Measurements from ENCODE around the gene ERAP2.
"Not testable (repeated sequence)": the region's sequence is repeated elsewhere in the genome, so short reads cannot be mapped to it uniquely, and the experiment has no call there.

ERAP2 gene

DNA sequence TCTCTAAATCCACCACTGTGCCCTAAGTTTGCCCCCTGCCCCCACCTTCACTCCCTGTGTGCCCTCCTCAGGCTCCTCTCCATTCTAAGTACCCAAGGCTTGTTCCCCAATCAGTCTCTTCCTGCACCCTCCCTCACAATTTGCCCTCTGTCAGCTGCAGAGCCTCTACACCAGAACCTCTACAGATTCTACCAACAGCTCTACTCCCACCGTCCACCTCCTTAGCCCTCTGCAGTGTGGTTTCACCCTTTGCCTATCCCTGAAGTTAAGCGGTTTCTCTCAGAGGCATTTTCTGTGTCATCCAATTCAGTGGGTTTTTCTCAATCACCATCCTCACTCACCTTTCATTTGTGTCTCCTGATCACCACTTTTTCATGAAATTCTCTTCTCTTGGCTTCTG is 13.2 kb upstream of the ERAP2 start:
- DNase-seq: no peak

DNA sequence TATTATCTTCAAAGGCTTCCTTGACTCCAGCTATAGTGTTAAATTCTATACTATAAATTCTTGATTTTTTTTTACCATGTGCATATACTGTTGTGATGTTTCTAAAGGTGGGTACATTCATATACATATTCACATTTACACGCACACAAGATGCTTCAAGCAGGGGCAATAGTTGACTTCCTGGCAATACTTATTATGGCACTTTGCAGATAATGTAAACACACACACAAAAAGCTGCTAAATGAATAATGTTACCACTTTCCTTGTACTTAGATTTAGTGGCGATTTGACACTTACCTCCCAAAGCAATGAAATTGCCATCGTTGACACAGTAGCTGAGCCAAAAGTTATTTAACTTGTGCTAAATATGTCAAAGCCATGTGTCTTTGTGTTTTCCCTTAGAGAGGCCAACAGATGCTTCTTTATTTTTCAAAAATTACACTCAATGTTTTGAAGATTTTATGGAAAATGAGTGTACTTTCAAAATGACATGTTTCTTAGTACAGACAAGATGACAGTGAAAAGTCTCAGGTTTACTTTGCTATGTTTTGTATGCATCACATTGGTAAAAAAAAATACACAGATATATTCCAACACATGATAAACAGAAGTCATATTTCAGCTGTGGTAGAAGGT is 12.2 kb upstream of the ERAP2 start:
- DNase-seq: no peak

- no peak for DNase-seq
These were observed 11.3 kb upstream of the ERAP2 start for GRCh38 chr5:96864922-96865530.

- DNase-seq: no peak
These were observed 7.5 kb upstream of the ERAP2 start for GRCh38 chr5:96868603-96869371.

DNA sequence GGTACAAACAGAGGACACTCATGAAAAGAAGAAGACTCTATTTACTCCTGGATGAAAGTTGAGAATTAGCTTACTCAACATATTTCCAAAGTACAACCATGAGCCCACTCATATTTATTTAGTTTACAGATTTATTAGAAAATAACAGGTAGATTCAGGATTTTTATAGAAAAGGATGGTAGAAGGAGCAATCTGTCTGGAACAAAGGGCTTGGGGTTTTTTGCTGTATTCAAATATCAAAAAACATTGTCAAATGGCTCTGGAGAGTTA is 7.0 kb upstream of the ERAP2 start:
- DNase-seq: no peak

- no peak for DNase-seq
These were observed 5.9 kb upstream of the ERAP2 start for GRCh38 chr5:96870094-96871026.

DNA sequence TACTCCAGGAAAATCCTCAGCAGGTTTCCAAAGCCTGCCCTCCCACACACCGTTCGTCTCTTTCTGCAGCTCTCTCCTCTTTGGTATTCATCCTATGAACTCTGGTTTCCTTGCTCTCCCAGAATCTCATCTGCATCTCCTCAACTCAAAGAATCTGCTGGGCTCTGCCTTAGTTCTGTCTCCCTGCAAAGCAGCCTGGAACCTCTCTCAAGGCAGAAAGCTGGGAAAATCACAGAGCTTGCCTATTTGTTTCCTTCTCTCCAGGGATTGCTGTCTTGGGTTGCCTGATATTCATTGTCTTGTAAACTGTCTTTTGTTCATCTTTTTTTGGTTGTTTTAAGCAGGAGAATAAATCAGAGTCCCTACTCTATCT is 5.3 kb upstream of the ERAP2 start:
- no peak for DNase-seq

DNA sequence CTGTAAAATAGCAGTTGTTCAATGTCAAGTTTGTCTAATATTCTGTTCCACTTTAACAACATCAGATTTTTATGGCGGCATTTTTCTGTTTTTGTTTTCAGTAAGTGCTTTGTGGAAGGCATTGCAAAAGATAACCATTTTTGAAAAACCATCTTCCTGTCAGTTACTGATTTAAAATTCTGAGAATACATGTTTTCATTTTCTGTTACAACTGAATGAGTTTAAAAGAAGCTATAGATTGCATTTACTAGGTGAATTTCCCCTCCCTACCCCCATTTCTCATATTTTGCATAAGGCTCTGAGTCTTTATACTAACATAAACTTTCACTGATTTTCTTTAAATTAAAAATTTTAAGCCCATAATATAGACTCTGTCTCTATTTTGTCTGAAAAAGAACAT is 4.6 kb upstream of the ERAP2 start:
- DNase-seq: no peak

DNA sequence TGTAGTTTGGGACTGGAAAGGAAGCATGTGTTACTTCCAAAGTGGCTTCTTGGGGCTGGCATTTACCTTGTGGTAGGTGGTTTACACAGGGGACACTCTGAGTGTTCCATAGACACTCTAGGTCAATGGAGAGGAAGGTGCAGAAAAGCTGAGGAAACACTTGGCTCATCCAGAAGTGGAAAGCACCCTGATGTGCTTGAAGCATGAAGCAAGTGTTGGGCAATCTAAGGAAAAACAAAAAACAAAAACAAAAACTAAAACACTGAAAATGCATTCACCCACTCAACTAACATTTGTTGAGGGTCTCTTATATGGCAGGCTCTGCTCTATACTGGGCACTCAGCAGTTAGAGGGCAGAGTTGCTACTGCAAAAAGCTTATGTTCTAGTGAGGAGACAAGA is 2.9 kb upstream of the ERAP2 start:
- no peak for DNase-seq

- DNase-seq: no peak
These were observed 1.7 kb upstream of the ERAP2 start for GRCh38 chr5:96874631-96875030.

- DNase-seq: no peak
These were observed 459 bp upstream of the ERAP2 start for GRCh38 chr5:96875791-96876291.

- DNase-seq: not testable (repeated sequence)
These were observed 723 bp downstream of the ERAP2 start for GRCh38 chr5:96876977-96877469.

DNA sequence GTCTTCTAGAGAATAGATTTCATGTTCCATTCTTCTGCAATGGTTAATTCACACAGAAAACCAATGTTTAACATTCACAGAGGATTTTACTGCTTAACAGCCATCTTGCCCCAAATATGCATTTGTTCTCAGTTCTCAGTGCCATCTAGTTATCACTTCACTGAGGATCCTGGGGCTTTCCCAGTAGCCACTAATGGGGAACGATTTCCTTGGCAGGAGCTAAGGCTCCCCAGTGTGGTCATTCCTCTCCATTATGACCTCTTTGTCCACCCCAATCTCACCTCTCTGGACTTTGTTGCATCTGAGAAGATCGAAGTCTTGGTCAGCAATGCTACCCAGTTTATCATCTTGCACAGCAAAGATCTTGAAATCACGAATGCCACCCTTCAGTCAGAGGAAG is 3.4 kb downstream of the ERAP2 start:
- DNase-seq: no peak

- no peak for DNase-seq
These were observed 4.3 kb downstream of the ERAP2 start for GRCh38 chr5:96880444-96881164.

DNA sequence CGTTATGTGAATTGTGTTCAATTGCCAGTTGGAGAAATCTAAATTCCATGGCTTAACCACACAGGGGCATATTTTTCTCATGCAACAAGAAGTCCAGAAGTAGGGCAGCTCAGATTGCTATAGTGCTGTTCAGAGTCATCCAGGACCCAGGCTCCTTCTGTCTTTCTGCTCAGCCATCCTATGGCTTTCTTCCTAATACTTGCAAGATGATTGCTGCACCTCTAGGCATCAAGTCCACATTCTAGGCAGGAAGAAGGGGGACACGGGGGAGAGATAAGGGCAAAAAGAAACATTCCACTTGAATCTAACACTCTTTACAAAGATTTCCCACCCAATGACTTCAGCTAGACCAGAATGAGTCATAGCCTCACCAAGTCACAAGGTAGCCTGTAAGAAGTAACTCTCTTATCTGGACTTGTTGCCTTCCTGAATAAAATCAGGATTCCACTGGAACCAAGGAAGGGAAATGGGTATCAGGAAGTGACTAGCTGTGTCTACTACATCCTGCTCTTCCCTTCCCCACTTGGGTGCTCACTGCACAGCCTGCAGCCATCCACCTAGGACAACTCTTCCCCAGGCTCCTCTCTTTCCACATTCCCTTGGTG is 5.3 kb downstream of the ERAP2 start:
- DNase-seq: no peak

DNA sequence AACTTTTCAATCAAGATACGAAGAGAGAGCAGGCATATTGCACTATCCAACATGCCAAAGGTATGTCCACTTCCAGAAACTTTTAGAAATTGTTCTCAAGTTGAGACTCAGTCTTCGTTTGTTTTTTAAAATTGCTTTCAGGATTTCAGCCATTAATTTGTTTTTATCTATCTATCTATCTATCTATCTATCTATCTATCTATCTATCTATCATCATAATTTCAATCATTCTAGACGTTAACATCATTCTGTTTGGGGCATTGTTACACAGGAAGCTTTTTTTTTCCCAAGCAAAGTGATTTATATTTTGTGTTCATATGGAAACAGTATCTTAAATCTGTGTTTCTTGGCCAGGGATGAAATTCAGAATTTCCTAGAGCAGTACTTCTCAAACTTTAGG is 7.6 kb downstream of the ERAP2 start:
- no peak for DNase-seq

GRCh38 chr5:96884995-96885394 is 8.7 kb downstream of the ERAP2 start:
- DNase-seq: no peak

DNA sequence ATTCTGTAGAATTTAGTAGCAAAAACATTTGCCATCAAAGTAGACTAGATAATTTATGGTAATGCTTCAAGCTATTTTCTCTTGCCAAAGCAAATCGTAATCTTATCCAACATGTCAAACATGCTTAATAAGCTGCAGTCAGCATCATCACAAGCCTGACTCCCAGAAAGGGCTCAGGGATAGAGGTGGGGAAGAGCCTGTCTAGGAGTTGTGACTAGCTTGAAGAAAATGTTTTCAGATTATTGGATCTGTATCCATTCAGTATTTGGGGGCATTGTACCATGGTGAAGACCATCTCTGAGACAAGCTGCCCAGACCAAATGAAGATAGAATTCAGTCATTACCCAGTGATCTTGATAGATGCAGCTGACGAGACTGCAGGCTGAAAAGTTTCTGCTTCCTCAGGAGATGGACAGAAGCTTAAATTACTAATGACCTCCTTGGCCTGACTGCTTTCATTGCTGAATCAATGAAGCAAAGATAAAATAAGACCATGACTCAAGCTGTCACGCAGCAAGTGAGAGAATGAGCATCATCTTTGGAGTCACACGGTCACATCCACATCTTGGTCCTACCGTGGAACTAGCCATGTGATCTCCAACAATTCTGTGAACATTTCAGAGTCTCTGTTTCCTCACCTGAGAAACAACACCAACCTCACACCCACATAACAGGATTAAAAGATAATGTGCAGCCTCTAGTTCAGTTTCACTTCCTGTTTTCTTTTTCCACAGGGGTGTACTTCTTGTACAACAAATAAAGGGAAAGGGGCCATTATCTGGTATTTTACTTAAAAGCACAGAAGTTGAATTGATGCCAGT is 9.4 kb downstream of the ERAP2 start:
- DNase-seq: no peak

DNA sequence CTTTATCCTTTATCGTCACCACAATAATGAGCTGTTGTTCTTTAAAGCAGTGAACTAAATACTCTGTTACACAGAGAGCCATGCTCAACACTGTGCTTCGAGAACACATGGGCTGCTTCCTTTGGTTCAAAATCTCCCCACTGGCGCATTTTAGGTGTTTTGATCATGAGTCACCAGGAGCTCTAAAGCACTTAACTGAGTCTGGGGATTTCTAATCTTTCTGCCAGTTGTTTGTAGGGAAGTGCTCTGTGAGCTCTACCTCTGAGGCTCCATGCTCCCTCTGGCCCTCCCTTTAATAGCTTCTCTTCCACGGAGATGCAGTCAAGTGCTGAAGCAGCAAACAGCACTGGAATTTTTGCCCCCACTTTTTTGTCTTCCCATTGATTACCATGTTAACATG is 17.0 kb downstream of the ERAP2 start:
- DNase-seq: no peak

- DNase-seq: no peak
These were observed 20.0 kb downstream of the ERAP2 start for GRCh38 chr5:96896276-96896675.

DNA sequence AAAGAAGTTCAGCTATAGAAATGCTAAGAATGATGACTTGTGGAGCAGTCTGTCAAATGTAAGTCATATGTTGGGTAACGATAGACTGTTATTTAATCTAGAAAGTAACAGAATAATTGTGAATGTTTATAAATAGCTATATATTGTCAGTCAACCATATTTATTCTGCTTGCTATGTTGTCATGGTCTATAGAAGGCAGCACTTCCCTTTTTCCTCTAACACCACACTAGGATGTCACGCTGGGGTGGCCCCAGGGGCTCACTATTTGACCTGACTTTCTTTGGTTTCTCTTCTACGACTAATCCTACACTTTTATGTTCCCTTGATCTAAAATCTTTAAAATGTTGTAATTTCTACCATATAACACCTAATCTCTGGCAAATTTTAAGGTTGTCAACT is 20.5 kb downstream of the ERAP2 start:
- DNase-seq: no peak

Measured in T1000 (cell line).